Mesenchymal stem cell (in vitro differentiated cells and primary cell): ENCODE data around the gene VN1R5.

Source experiments
- DNase-seq: peaks from one replicate; pipeline ENCODE4 v3.0.0-alpha.2; 2013
- H2AFZ ChIP-seq: one replicate; pipeline ENCODE4 v1.6.1; 2013; ENCODE audit warnings: low read depth, mild to moderate bottlenecking, control low read depth, inconsistent platforms, low read length, moderate library complexity
- H2AK5ac ChIP-seq: 2 replicates; pipeline ENCODE4 v1.6.1; 2013; ENCODE audit warnings: low read length, moderate library complexity, mild to moderate bottlenecking, inconsistent platforms; ENCODE audit not compliant: severe bottlenecking
- H2BK120ac ChIP-seq: one replicate; pipeline ENCODE4 v1.6.1; 2013; ENCODE audit warnings: low read depth, mild to moderate bottlenecking, inconsistent platforms, low read length, moderate library complexity
- H2BK12ac ChIP-seq, 2 experiments: one replicate each; pipeline ENCODE4 v1.6.1; 2013; ENCODE audit warnings: inconsistent platforms in 2 of 2, low read length in 2 of 2, mild to moderate bottlenecking in 2 of 2, moderate library complexity in 2 of 2, control low read depth in 1 of 2
- H2BK15ac ChIP-seq: one replicate; pipeline ENCODE4 v1.6.1; 2013; ENCODE audit warnings: mild to moderate bottlenecking, low read depth, inconsistent platforms; ENCODE audit not compliant: poor library complexity, severe bottlenecking
- H2BK5ac ChIP-seq: 2 replicates; pipeline ENCODE4 v1.6.1; 2013; ENCODE audit warnings: low read depth, mild to moderate bottlenecking, low read length, control low read depth, inconsistent platforms; ENCODE audit not compliant: poor library complexity, severe bottlenecking
- H3K14ac ChIP-seq, 2 experiments: one replicate each; pipeline ENCODE4 v1.6.1; 2013; ENCODE audit warnings: inconsistent platforms in 2 of 2, low read length in 2 of 2, control low read depth in 1 of 2, mild to moderate bottlenecking in 1 of 2, moderate library complexity in 1 of 2
- H3K18ac ChIP-seq, 2 experiments: one replicate each; pipeline ENCODE4 v1.6.1; 2013; ENCODE audit warnings: inconsistent platforms in 2 of 2, low read length in 2 of 2, control low read depth in 1 of 2, low read depth in 1 of 2, mild to moderate bottlenecking in 1 of 2
- H3K23ac ChIP-seq, 2 experiments: one replicate each; pipeline ENCODE4 v1.6.1; 2013; ENCODE audit warnings: inconsistent platforms in 2 of 2, low read length in 2 of 2, mild to moderate bottlenecking in 2 of 2, moderate library complexity in 2 of 2, control low read depth in 1 of 2
- H3K27ac ChIP-seq: 2 replicates; pipeline ENCODE4 v1.5.1; 2013; ENCODE audit warnings: mild to moderate bottlenecking, moderate library complexity, low read length, control low read depth, inconsistent platforms; ENCODE audit not compliant: poor library complexity, severe bottlenecking
- H3K27me3 ChIP-seq, 2 experiments: 2 replicates each; pipeline versions ENCODE4 v1.6.1 to v1.7.0; 2013; ENCODE audit warnings: low read length in 2 of 2, mild to moderate bottlenecking in 2 of 2, moderate library complexity in 2 of 2, control low read depth in 1 of 2, inconsistent platforms in 1 of 2; ENCODE audit not compliant: control insufficient read depth in 1 of 2, insufficient read depth in 1 of 2
- H3K36me3 ChIP-seq, 2 experiments: 2 replicates each; pipeline versions ENCODE4 v1.6.1 to v1.7.0; 2013; ENCODE audit warnings: low read length in 2 of 2, control low read depth in 1 of 2, inconsistent platforms in 1 of 2, low read depth in 1 of 2, mild to moderate bottlenecking in 1 of 2; ENCODE audit not compliant: insufficient read depth in 2 of 2, control insufficient read depth in 1 of 2
- H3K4ac ChIP-seq, 2 experiments: one replicate each; pipeline ENCODE4 v1.6.1; 2013; ENCODE audit warnings: inconsistent platforms in 2 of 2, low read length in 2 of 2, mild to moderate bottlenecking in 2 of 2, moderate library complexity in 2 of 2, control low read depth in 1 of 2, low read depth in 1 of 2
- H3K4me1 ChIP-seq: 2 replicates; pipeline ENCODE4 v1.6.1; 2013; ENCODE audit warnings: low read depth, low read length, control low read depth; ENCODE audit not compliant: control insufficient read depth, insufficient read depth
- H3K4me2 ChIP-seq: 2 replicates; pipeline ENCODE4 v1.6.1; 2013; ENCODE audit warnings: low read length, mild to moderate bottlenecking, inconsistent platforms; ENCODE audit not compliant: poor library complexity, severe bottlenecking
- H3K4me3 ChIP-seq, 2 experiments: 2 replicates each; pipeline versions ENCODE4 v1.5.1 to v1.7.0; 2013; ENCODE audit warnings: low read length in 2 of 2, mild to moderate bottlenecking in 2 of 2, control low read depth in 1 of 2, low read depth in 1 of 2; ENCODE audit not compliant: insufficient read depth in 1 of 2
- H3K79me1 ChIP-seq: replicated peaks from 2 replicates; pipeline ENCODE4 v1.6.1; 2013; ENCODE audit warnings: mild to moderate bottlenecking, control low read depth, low read length, inconsistent platforms; ENCODE audit not compliant: poor library complexity, severe bottlenecking
- H3K9ac ChIP-seq: 2 replicates; pipeline ENCODE4 v1.7.0; 2013; ENCODE audit warnings: mild to moderate bottlenecking, low read length, moderate library complexity
- H3K9me3 ChIP-seq: 2 replicates; pipeline ENCODE4 v1.7.0; 2013; ENCODE audit warnings: mild to moderate bottlenecking, low read length; ENCODE audit not compliant: control insufficient read depth
- H4K8ac ChIP-seq: one replicate; pipeline ENCODE4 v1.6.1; 2013; ENCODE audit warnings: inconsistent platforms, mild to moderate bottlenecking, low read length, moderate library complexity
- H4K91ac ChIP-seq: one replicate; pipeline ENCODE4 v1.6.1; 2013; ENCODE audit warnings: mild to moderate bottlenecking, low read length, inconsistent platforms
- WGBS: methylation state at CpG from one replicate; pipeline ENCODE4 v1.1.7; 2013; ENCODE audit warnings: mixed read lengths; 5-methylcytosine and 5-hydroxymethylcytosine counted together

VN1R5 gene

GRCh38 chr1:247299723-247300381 is 44.0 kb downstream of the VN1R5 start:
- no peak overlapping the region for H3K4ac ChIP-seq
- H4K91ac ChIP-seq: no peak overlapping the region
- H3K23ac ChIP-seq: no peak overlapping the region
- H3K4me2 ChIP-seq: no peak overlapping the region
- H3K9ac ChIP-seq: no peak overlapping the region
- H2AFZ ChIP-seq: no peak overlapping the region
- no peak overlapping the region for H2BK12ac ChIP-seq
- 96% methylated on average over 12 of the region's 12 CpGs for WGBS
- no peak overlapping the region for H3K18ac ChIP-seq
- no peak overlapping the region for H3K14ac ChIP-seq
- no peak overlapping the region for H3K4me3 ChIP-seq
- peaks cover 42 to 53% of the 10 kb centered on the region in 2 experiments for H3K36me3 ChIP-seq
- no peak overlapping the region for H2BK120ac ChIP-seq
- no peak for DNase-seq
- H2BK15ac ChIP-seq: no peak overlapping the region
- H2AK5ac ChIP-seq: no peak overlapping the region
- H3K79me1 ChIP-seq: peaks cover 8% of the 10 kb centered on the region
- H4K8ac ChIP-seq: no peak overlapping the region
- no peak overlapping the region for H2BK5ac ChIP-seq
- no peaks in the 10 kb centered on the region for H3K9me3 ChIP-seq
- peaks cover 18% of the 10 kb centered on the region for H3K4me1 ChIP-seq
- no peaks in the 10 kb centered on the region for H3K27me3 ChIP-seq
- H3K27ac ChIP-seq: no peak overlapping the region

GRCh38 chr1:247300491-247301175 is 44.8 kb downstream of the VN1R5 start:
- Histone ChIP-seq H2BK15ac (no peak overlapping the region), H4K8ac (no peak overlapping the region), H3K9me3 (no peaks in the 10 kb centered on the region), H4K91ac (no peak overlapping the region), H2BK12ac (no peak overlapping the region), H3K27ac (no peak overlapping the region), H3K4ac (no peak overlapping the region), H3K18ac (no peak overlapping the region), H2AK5ac (no peak overlapping the region), H3K4me3 (peak overlapping the region in 1 of 2 experiments; percentile 15), H3K14ac (no peak overlapping the region), H3K4me2 (no peak overlapping the region), H3K36me3 (peaks cover 46 to 58% of the 10 kb centered on the region in 2 experiments), H3K27me3 (no peaks in the 10 kb centered on the region), H2BK120ac (no peak overlapping the region), H2AFZ (no peak overlapping the region), H3K9ac (no peak overlapping the region), H2BK5ac (no peak overlapping the region), H3K23ac (no peak overlapping the region), H3K79me1 (peaks cover 8% of the 10 kb centered on the region), H3K4me1 (peaks cover 17% of the 10 kb centered on the region)
- no peak for DNase-seq
- WGBS: 98% methylated on average over 47 of the region's 47 CpGs

- H2BK15ac ChIP-seq: no peak overlapping the region
- no peak overlapping the region for H2AK5ac ChIP-seq
- H3K18ac ChIP-seq: no peak overlapping the region
- 98% methylated on average over 17 of the region's 17 CpGs for WGBS
- H2BK120ac ChIP-seq: no peak overlapping the region
- no peak overlapping the region for H4K91ac ChIP-seq
- no peak overlapping the region for H4K8ac ChIP-seq
- H3K4ac ChIP-seq: no peak overlapping the region
- no peaks in the 10 kb centered on the region for H3K9me3 ChIP-seq
- H2AFZ ChIP-seq: no peak overlapping the region
- H3K27me3 ChIP-seq: no peaks in the 10 kb centered on the region
- H3K9ac ChIP-seq: no peak overlapping the region
- H3K4me1 ChIP-seq: peaks cover 13% of the 10 kb centered on the region
- no peak overlapping the region for H3K27ac ChIP-seq
- H2BK12ac ChIP-seq: no peak overlapping the region
- H3K36me3 ChIP-seq: peaks cover 46 to 58% of the 10 kb centered on the region in 2 experiments
- no peak overlapping the region for H3K4me2 ChIP-seq
- no peak overlapping the region for H3K23ac ChIP-seq
- H3K14ac ChIP-seq: no peak overlapping the region
- DNase-seq: no peak
- no peak overlapping the region for H3K4me3 ChIP-seq
- no peak overlapping the region for H2BK5ac ChIP-seq
- H3K79me1 ChIP-seq: peaks cover 6% of the 10 kb centered on the region
Measured at GRCh38 chr1:247301176-247301540, 45.3 kb downstream of the VN1R5 start.

- Histone ChIP-seq H3K14ac (no peak overlapping the region), H3K27ac (no peak overlapping the region), H3K27me3 (no peaks in the 10 kb centered on the region), H3K23ac (no peak overlapping the region), H3K18ac (no peak overlapping the region), H2BK12ac (no peak overlapping the region), H2AFZ (no peak overlapping the region), H3K9me3 (no peaks in the 10 kb centered on the region), H2BK15ac (no peak overlapping the region), H3K4me2 (no peak overlapping the region), H3K4me1 (peaks cover 5% of the 10 kb centered on the region), H3K79me1 (peaks cover 10% of the 10 kb centered on the region), H2AK5ac (no peak overlapping the region), H2BK120ac (no peak overlapping the region), H3K4me3 (no peak overlapping the region), H2BK5ac (no peak overlapping the region), H3K4ac (no peak overlapping the region), H3K9ac (no peak overlapping the region), H4K8ac (no peak overlapping the region), H4K91ac (no peak overlapping the region), H3K36me3 (peaks cover 63 to 75% of the 10 kb centered on the region in 2 experiments)
- no peak for DNase-seq
- 56% methylated on average over 5 of the region's 5 CpGs for WGBS
Measured at GRCh38 chr1:247303216-247303615, 47.3 kb downstream of the VN1R5 start.
